ENCODE data around the gene NUP107. TPM values are rescaled to one million over a fixed set of nuclear protein-coding genes. Genes with fewer than 3 reads are reported as not detected.

NUP107 gene
- total RNA-seq, 3 donors from 2014 or later, result 27.7 to 39.6 (median 32.3) TPM

GRCh38 chr12:68749861-68750260 is 63.1 kb downstream of the NUP107 start:
- Histone ChIP-seq H3K4me3 (no peak overlapping the region), H3K9me3 (no peaks in the 10 kb centered on the region), H3K36me3 (ENCODE audit: low read depth) (no peaks in the 10 kb centered on the region), H3K4me1 (ENCODE audit: low read depth) (peaks cover 12% of the 10 kb centered on the region)
- no peak for ATAC-seq
- intact Hi-C loops (cut with DNase I, micrococcal nuclease), result no loop called here
- DNase-seq, result no peak
- TF ChIP-seq CTCF (IDR thresholded peaks at IDR 0.05), result no peak

GRCh38 chr12:68750506-68750905 is 63.7 kb downstream of the NUP107 start:
- Histone ChIP-seq H3K36me3 (ENCODE audit: low read depth) (no peaks in the 10 kb centered on the region), H3K9me3 (no peaks in the 10 kb centered on the region), H3K4me1 (ENCODE audit: low read depth) (peaks cover 12% of the 10 kb centered on the region), H3K4me3 (no peak overlapping the region)
- no peak for DNase-seq
- intact Hi-C loops (cut with DNase I, micrococcal nuclease), result no loop called here
- TF ChIP-seq CTCF (IDR thresholded peaks at IDR 0.05), result no peak
- ATAC-seq, result no peak

DNA sequence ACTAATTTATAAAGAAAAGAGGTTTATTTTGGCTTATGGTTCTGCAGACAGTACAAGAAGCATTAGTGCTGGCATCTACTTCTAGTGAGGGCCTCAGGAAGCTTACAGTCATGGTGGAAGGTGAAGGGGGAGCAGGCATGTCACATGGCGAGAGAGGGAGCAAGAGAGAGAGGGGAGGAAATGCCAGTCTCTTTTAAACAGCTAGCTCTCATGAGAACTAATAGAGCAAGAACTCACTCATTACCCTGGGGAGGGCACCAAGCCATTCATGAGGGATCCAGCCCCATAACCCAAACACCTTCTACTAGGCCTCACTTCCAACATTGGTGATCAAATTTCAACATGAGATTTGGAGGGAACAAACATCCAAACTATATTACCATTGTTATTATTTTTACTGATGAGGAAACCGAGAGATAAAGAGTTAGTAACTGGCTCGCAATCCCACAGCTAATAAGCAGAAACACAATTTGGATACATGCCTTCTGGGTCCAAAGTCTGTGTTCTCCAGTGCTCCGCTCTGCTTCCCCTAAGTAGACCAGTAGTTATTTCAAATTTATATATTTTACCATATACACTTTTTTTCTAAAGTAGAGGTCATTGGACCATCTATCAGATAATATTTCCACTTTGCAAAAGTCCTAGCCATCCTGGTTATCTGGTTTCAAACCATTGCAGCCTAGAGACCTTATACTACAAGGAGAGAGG is 68.9 kb downstream of the NUP107 start:
- no peak overlapping the region for H3K4me3 ChIP-seq
- no peaks in the 10 kb centered on the region for H3K36me3 ChIP-seq (ENCODE audit: low read depth)
- H3K4me1 ChIP-seq (ENCODE audit: low read depth), result no peaks in the 10 kb centered on the region
- no peaks in the 10 kb centered on the region for H3K9me3 ChIP-seq
- ATAC-seq (no peak), DNase-seq (no peak)
- intact Hi-C loops (cut with DNase I, micrococcal nuclease), result no loop called here
- TF ChIP-seq CTCF (IDR thresholded peaks at IDR 0.05), result no peak

DNA sequence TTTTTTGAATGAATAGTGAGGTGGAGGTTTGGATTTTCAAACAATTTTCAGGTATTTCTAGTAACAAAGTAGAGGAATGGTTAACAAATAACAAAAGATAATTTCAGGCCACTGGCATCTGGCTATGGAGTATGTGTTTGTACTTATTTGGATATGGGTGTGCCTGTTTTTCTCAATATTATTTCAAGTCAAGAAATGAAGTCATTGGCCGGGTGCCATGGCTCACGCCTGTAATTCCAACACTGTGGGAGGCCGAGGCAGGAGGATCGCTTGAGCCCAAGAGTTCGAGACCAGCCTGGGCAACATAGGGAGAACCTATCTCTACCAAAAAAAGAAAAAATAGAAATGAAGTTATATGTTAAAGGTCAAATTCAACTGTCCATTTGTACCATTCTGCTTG is 73.1 kb downstream of the NUP107 start:
- ATAC-seq (no peak), DNase-seq (no peak)
- Histone ChIP-seq H3K4me3 (no peak overlapping the region), H3K36me3 (ENCODE audit: low read depth) (no peaks in the 10 kb centered on the region), H3K4me1 (ENCODE audit: low read depth) (no peaks in the 10 kb centered on the region), H3K9me3 (no peaks in the 10 kb centered on the region)
- intact Hi-C loops (cut with DNase I, micrococcal nuclease), result no loop called here
- TF ChIP-seq CTCF (IDR thresholded peaks at IDR 0.05), result no peak

DNA sequence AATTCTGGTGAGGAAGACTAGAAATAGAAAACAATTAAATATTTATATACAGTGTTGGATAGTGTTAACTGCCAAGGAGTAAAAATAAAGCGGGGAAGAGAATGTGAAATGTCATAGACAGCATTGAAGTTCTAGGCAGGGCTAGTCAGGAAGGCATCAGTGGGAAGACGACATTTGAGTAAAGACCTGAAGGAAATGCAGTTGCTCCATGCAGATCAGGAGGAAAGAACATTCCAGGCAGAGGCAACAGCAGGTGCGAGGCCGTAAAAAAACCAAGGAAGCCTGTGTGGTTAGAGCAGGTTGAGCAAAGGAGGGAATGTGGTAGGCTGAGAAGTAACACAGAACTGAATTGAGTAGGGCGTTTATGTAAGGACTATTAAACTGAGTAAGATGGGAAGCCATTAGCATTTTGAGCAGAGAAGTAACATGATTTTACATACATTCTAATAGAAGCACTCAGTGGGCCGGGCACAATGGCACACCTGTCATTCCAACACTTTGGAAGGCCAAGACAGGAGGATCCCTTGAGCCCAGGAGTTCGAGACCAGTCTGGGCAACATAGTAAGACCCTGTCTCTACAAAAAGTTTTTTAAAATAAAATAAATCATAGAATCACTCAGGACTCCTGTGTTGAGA is 74.1 kb downstream of the NUP107 start:
- TF ChIP-seq CTCF (IDR thresholded peaks at IDR 0.05), result no peak
- no peaks in the 10 kb centered on the region for H3K36me3 ChIP-seq (ENCODE audit: low read depth)
- H3K4me1 ChIP-seq (ENCODE audit: low read depth), result no peaks in the 10 kb centered on the region
- no peak overlapping the region for H3K4me3 ChIP-seq
- ATAC-seq (no peak), DNase-seq (no peak)
- H3K9me3 ChIP-seq, result no peaks in the 10 kb centered on the region
- intact Hi-C loops (cut with DNase I, micrococcal nuclease), result no loop called here
